HG03045 (cell line): ENCODE results near the gene CALHM5.

Experiments used
- ATAC-seq: cut with Tn5 transposase; IDR thresholded peaks from one replicate; pipeline ENCODE4 v1.9.1; 2021; ENCODE audit warnings: mild to moderate bottlenecking, moderate library complexity; ENCODE audit not compliant: unreplicated experiment

Gene CALHM5

GRCh38 chr6:116545651-116546050, 34.2 kb downstream of the CALHM5 start, which contains the start of gene TRAPPC3L:
TRAPPC3L (minus strand) TSS chr6:116545684; CDS start chr6:116545514, 170 bp downstream.
- ATAC-seq: no peak

- no peak for ATAC-seq
Observed at GRCh38 chr6:116547358-116547757, 35.9 kb downstream of the CALHM5 start.

GRCh38 chr6:116550796-116551195, 39.4 kb downstream of the CALHM5 start:
- no peak for ATAC-seq

- no peak for ATAC-seq
Observed at GRCh38 chr6:116553451-116553850, 42.0 kb downstream of the CALHM5 start, which contains the start of gene CALHM4. CALHM4 (plus strand) TSS chr6:116553751; CDS start chr6:116553794, 43 bp downstream.

GRCh38 chr6:116556065-116556464, 44.6 kb downstream of the CALHM5 start:
- no peak for ATAC-seq

GRCh38 chr6:116556814-116557415, 45.5 kb downstream of the CALHM5 start:
- no peak for ATAC-seq

- ATAC-seq: no peak
Observed at GRCh38 chr6:116557893-116558292, 46.5 kb downstream of the CALHM5 start.

- ATAC-seq: no peak
Observed at GRCh38 chr6:116560130-116560529, 48.7 kb downstream of the CALHM5 start.

- peak; percentile 47 for ATAC-seq
Observed at GRCh38 chr6:116561377-116562018, 50.1 kb downstream of the CALHM5 start.

- ATAC-seq: no peak
Observed at GRCh38 chr6:116562019-116562403, 50.6 kb downstream of the CALHM5 start.

GRCh38 chr6:116562614-116563013, 51.2 kb downstream of the CALHM5 start:
- ATAC-seq: no peak

GRCh38 chr6:116563830-116564229, 52.4 kb downstream of the CALHM5 start:
- ATAC-seq: no peak

GRCh38 chr6:116564311-116564710, 52.9 kb downstream of the CALHM5 start:
- ATAC-seq: no peak

GRCh38 chr6:116564921-116565872, 53.8 kb downstream of the CALHM5 start:
- no peak for ATAC-seq

GRCh38 chr6:116568111-116568510, 56.7 kb downstream of the CALHM5 start:
- no peak for ATAC-seq

- no peak for ATAC-seq
Observed at GRCh38 chr6:116568821-116569755, 57.6 kb downstream of the CALHM5 start.

- peak; percentile 93 for ATAC-seq
Observed at GRCh38 chr6:116570856-116571682, 59.6 kb downstream of the CALHM5 start, which contains the start of gene RWDD1. RWDD1 (plus strand) TSS chr6:116571504; CDS start chr6:116571583, 79 bp downstream.

- ATAC-seq: no peak
Observed at GRCh38 chr6:116571683-116572000, 60.2 kb downstream of the CALHM5 start.

- ATAC-seq: no peak
Observed at GRCh38 chr6:116572162-116572561, 60.7 kb downstream of the CALHM5 start.
